Astrocyte (in vitro differentiated cells and primary cell): ENCODE results near the gene AKAP11.

Experiments used
- CTCF ChIP-seq: IDR thresholded peaks from 2 replicates; pipeline ENCODE4 v1.5.1; 2011; ENCODE audit warnings: low read depth, mild to moderate bottlenecking, inconsistent platforms, low read length, moderate library complexity; ENCODE audit not compliant: insufficient read depth
- EZH2 ChIP-seq: IDR thresholded peaks from 2 replicates; pipeline ENCODE4 v1.6.1; 2012; ENCODE audit warnings: mild to moderate bottlenecking, low read length, inconsistent platforms; ENCODE audit not compliant: insufficient read depth

GRCh38 chr13:42361701-42362100 lies 89.7 kb downstream of the AKAP11 start:
- TF ChIP-seq EZH2, result no peak
- no peak for TF ChIP-seq CTCF
